Pancreas (tissue), 10 donors: ENCODE results near the gene ADAMTSL1. TPM values are rescaled to one million over a fixed set of nuclear protein-coding genes. Genes with fewer than 3 reads are reported as not detected.

Experiments used
- ATAC-seq, 4 donors: fragments of 200-7000 bp; cut with Tn5 transposase; one replicate each; pipeline versions ENCODE4 v1.8.0 to v1.9.1; 2020; ENCODE audit warnings: mild to moderate bottlenecking in 4 of 4, moderate library complexity in 4 of 4
- DNase-seq, 6 donors: peaks; one replicate each; pipeline ENCODE4 v3.0.0-alpha.2; 2020
- FAIRE-seq: peaks from 2 replicates; lab custom pipeline; 2012; peaks lifted over from hg19 to GRCh38; lab: Jason Lieb, UNC
- H3K27ac ChIP-seq, 4 donors: fragments of 200-600 bp; sonication (generic); 1 replicate in 3 of 4; 2 replicates in 1 of 4; pipeline versions ENCODE4 v1.5.0 to v1.8.0; 2020
- H3K27me3 ChIP-seq, 4 donors: fragments of 200-600 bp; one replicate each; pipeline ENCODE4 v1.8.0; 2021
- H3K36me3 ChIP-seq, 3 donors: fragments of 200-600 bp; sonication (generic) in 1 of 3; one replicate each; pipeline versions ENCODE4 v1.5.0 to v1.8.0; 2020 to 2021
- H3K4me1 ChIP-seq, 3 donors: fragments of 200-600 bp; one replicate each; pipeline ENCODE4 v1.8.0; 2021
- H3K4me3 ChIP-seq, 4 donors: fragments of 200-600 bp; sonication (generic) in 2 of 4; one replicate each; pipeline versions ENCODE4 v1.5.0 to v1.8.0; 2020 to 2021
- H3K9me3 ChIP-seq, 4 donors: fragments of 200-600 bp; one replicate each; pipeline ENCODE4 v1.8.0; 2021
- CTCF ChIP-seq, 4 donors: fragments of 200-600 bp; sonication (generic) in 3 of 4; IDR thresholded peaks; one replicate each; pipeline versions ENCODE4 v1.5.0 to v1.8.0; 2021; ENCODE audit warnings: antibody characterized with exemption in 4 of 4
- WGBS, 2 donors: extraction: QIAGEN DNeasy Blood & Tissue Kit; methylation state at CpG; one replicate each; pipeline ENCODE4 v1.1.7; 2013; 5-methylcytosine and 5-hydroxymethylcytosine counted together
- intact Hi-C, 3 donors: fragments of 100-400 bp; cut with DNase I; formaldehyde crosslinking; loops; one replicate each; pipeline versions ENCODE4 v1.11.1 to v1.14.2; 2022
- polyA plus RNA-seq, 2 donors: library from polyadenylated mRNA; stranded (reverse); fragments of 200-250 nt; gene quantifications; one replicate each; pipeline ENCODE4 v1.2.3, GENCODE V29; 2013
- total RNA-seq, 6 donors: library from RNA; stranded (reverse); fragmentation: NEBNext Ultra II Directional in 4 of 6; extraction: Animal tissue kit (Norgen Biotek cat#: 25700) in 4 of 6; gene quantifications; one replicate each; pipeline versions ENCODE4 v1.2.1 to v1.2.4, GENCODE V29; 2021 to 2023
- donor health status: healthy with polysubstance abuse.
- donor health status: DM: no; HTN: no; CAD: no; lungs with moderate emphysema.
- donor health status: DM: no; HTN: no; CAD: no.
- donor health status: control.
- donor health status: control.
- donor health status: Bipolar disorder and iron deficiency.
- donor health status: DM: yes; HTN: yes; CAD: no.
- donor health status: DM: no; HTN: no; CAD: no.
- donor health status: DM: no; HTN: no; CAD: no.
- donor health status: DM: yes; HTN: yes; CAD: no.

ADAMTSL1 gene
- total and polyA plus RNA-seq, 8 donors, result 0.24 to 2.1 (median 0.67) TPM

DNA sequence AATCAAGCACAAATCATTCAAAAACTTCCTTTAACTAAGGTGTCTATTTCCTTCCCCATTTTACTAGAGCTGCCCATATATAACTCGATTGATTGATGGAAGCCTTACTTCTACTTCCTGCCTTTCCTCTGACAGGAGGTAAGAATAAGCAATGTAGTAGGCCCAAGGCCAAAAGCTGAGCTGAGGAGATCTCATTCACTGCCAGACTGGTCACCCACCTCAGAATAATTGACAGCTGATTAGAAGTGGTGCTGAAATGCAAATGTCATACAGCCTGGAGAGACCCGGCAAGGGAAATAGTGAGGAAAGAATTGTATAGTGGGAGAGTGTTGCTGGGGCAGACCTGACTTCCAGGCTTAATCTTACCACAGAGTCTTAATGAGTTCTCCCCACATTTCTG, 319.2 kb downstream of the ADAMTSL1 start:
- Histone ChIP-seq H3K4me3 (no peak overlapping the region), H3K36me3 (no peaks in the 10 kb centered on the region), H3K4me1 (no peaks in the 10 kb centered on the region), H3K9me3 (no peaks in the 10 kb centered on the region), H3K27ac (no peak overlapping the region), H3K27me3 (no peaks in the 10 kb centered on the region)
- 44 to 52% methylated on average over 2 of the region's 2 CpGs for WGBS, 2 donors
- intact Hi-C loops, result no loop called here
- FAIRE-seq (no peak), ATAC-seq (no peak), DNase-seq (no peak)
- no peak for TF ChIP-seq CTCF (IDR thresholded peaks at IDR 0.05)

DNA sequence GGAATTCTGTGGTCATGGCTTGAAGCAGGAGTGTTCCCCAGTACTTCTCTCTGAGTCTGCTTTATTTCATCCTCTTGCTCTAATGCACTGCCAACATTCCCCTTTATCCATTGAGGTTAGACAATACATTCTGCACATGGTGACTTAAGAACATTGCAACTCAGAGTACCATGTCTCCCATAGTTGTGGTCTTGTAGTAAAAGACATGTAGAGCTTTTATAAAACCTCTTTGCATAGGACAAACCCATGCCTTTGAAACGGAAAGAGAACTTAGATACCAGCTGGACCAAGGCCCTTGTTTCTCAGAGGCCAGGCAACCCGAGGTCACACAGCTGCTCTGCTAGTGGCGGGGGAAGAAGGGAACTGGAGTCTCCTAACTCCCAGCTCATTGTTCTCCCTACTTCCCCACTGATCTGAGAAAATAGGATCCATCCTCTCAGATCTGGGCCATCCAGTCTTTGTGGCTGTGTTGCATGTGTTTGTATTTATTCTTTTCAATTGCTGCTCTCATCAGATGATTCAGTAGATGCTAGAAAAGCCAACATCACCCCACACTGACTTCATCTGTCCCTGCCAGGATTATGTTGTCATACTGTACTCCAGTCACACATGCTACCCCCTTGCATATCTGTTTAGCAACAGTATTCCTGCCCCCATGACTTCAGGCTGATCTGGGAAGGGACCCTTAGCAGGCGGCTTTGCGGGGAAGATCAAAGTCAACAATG, 322.2 kb downstream of the ADAMTSL1 start:
- Histone ChIP-seq H3K4me3 (no peak overlapping the region), H3K4me1 (no peaks in the 10 kb centered on the region), H3K27ac (no peak overlapping the region), H3K36me3 (no peaks in the 10 kb centered on the region), H3K9me3 (no peaks in the 10 kb centered on the region), H3K27me3 (no peaks in the 10 kb centered on the region)
- 70 to 73% methylated on average over 5 of the region's 5 CpGs for WGBS, 2 donors
- FAIRE-seq (no peak), ATAC-seq (no peak), DNase-seq (no peak)
- intact Hi-C loops, result no loop called here
- TF ChIP-seq CTCF (IDR thresholded peaks at IDR 0.05), result no peak

DNA sequence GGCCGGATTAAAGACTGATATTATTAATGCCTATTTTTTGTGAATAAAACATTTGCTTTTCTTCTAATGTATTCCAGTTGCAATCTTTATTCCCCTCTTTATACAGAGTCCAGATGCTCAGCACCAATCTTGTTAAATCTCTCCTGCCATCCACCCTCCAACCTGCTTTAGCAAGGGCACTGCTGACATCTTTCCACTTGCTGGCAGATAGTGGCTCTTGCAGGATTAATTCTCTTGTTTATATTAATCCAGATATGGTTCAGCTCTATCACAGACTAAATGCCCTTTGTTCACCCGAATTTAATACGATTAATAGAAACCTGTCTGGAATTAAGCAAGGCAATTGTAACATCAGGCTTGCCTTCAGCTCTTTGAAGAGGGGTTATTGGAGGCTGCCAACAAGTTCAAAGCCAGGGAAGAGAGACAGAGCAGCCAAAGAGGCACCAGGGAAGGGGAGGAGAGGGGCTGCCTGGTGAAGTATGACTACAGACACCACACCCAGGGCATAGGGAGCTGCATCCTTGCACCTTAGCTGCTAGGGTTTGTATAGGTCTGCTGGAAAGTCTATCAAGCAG, 322.8 kb downstream of the ADAMTSL1 start:
- no peak overlapping the region for H3K4me3 ChIP-seq
- WGBS, 2 donors, result 71 to 81% methylated on average over 3 of the region's 3 CpGs
- H3K27ac ChIP-seq, result no peak overlapping the region
- no peaks in the 10 kb centered on the region for H3K4me1 ChIP-seq
- FAIRE-seq (no peak), ATAC-seq (no peak), DNase-seq (no peak)
- intact Hi-C loops, result no loop called here
- no peaks in the 10 kb centered on the region for H3K27me3 ChIP-seq
- no peaks in the 10 kb centered on the region for H3K9me3 ChIP-seq
- no peak for TF ChIP-seq CTCF (IDR thresholded peaks at IDR 0.05)
- H3K36me3 ChIP-seq, result no peaks in the 10 kb centered on the region

GRCh38 chr9:18798106-18798505, 324.2 kb downstream of the ADAMTSL1 start:
- no peaks in the 10 kb centered on the region for H3K36me3 ChIP-seq
- no peak for ATAC-seq
- no peaks in the 10 kb centered on the region for H3K9me3 ChIP-seq
- 32 to 56% methylated on average over 1 of the region's 1 CpG for WGBS, 2 donors
- no peak overlapping the region for H3K4me3 ChIP-seq
- no peak for DNase-seq
- H3K27ac ChIP-seq, result no peak overlapping the region
- TF ChIP-seq CTCF (IDR thresholded peaks at IDR 0.05), result no peak
- FAIRE-seq, result no peak
- no peaks in the 10 kb centered on the region for H3K27me3 ChIP-seq
- no peaks in the 10 kb centered on the region for H3K4me1 ChIP-seq
- intact Hi-C loops, result no loop called here
